Uterus (tissue), 2 donors: ENCODE measurements around the gene INIP.

ENCODE experiments used
- POLR2A ChIP-seq, 2 donors: fragments of 450-650 bp; IDR thresholded peaks; one replicate each; pipeline ENCODE4 v1.6.1; 2016; ENCODE audit warnings: antibody characterized with exemption in 2 of 2, mild to moderate bottlenecking in 1 of 2, moderate library complexity in 1 of 2
- TF ChIP-seq, protein P1 (sequence below), 4 experiments: fragments of 200-600 bp in 2 of 4; fragments of 450-650 bp in 2 of 4; sonication (generic) in 2 of 4; IDR thresholded peaks; one replicate each; pipeline ENCODE4 v1.5.1; 2016 to 2019; ENCODE audit warnings: antibody characterized with exemption in 4 of 4, mild to moderate bottlenecking in 2 of 4, moderate library complexity in 1 of 4

DNA sequence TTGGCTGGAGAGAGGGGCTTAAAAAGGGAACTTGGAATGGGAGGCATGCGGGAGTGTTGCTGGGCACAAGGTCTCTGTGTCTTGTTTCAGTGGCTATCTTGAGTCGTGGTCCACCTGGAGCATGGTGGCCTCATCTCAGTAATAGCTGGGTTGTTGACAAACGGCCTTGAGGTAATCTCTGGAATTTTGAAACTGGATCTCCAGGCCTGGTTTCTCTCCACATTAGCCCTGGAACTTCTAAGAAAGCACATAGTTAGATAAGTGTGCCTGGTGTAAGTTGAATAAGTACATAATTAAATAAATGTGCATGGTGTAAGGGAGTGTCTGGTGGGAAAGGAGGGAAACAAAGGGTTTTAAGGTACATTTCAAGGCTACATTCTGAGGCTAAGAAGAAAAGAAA is 62.2 kb downstream of the INIP start:
- TF ChIP-seq, protein P1, sequence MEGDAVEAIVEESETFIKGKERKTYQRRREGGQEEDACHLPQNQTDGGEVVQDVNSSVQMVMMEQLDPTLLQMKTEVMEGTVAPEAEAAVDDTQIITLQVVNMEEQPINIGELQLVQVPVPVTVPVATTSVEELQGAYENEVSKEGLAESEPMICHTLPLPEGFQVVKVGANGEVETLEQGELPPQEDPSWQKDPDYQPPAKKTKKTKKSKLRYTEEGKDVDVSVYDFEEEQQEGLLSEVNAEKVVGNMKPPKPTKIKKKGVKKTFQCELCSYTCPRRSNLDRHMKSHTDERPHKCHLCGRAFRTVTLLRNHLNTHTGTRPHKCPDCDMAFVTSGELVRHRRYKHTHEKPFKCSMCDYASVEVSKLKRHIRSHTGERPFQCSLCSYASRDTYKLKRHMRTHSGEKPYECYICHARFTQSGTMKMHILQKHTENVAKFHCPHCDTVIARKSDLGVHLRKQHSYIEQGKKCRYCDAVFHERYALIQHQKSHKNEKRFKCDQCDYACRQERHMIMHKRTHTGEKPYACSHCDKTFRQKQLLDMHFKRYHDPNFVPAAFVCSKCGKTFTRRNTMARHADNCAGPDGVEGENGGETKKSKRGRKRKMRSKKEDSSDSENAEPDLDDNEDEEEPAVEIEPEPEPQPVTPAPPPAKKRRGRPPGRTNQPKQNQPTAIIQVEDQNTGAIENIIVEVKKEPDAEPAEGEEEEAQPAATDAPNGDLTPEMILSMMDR (IDR thresholded peaks at IDR 0.05) = no peak
- TF ChIP-seq POLR2A (IDR thresholded peaks at IDR 0.05) = no peak
